ENCODE results near the gene GATB.

Gene GATB

DNA sequence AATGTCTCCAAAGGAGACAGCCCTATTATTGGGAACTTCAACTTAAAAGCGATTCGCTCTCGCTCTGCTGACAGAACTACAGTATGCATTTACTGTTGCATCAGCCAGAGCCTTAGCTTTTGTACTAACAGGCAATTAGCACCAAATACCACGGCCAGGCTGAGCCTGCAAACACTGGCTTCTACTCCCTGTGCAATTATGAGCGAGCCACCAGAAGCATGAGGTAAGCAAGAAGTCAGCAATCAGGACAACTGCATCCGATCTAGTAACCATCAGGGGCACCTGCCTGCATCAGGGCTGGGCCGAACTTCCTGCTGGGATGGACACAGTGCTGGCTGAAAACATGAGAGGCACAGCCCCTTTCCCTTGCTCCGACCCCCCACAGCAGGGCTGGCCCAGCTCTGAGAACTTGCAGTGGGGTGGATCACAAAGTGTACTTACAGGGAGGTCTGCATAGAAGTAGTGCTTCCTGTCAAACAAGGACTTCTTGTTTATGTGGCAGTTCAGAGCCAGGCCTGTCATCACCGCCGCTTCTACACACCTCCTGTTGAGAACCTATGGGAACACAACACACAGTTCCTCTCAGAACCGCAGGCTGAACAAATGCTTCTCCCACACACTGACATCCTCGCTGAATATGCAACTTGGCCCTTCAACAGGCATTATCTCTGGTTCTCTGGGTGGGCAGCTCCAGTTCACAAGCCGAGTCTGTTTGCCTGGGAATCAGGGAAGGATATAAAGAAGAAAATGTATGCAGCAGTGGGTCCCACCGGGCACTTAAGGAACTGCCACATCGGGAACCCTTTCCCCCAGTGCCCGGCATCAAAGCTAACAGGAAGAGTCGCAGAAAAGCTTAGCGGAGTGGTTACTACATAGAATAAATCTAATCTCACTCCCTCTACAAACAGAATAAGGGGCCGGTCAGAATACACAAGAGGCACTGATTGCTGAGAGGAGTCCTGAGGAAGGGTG is 41.5 kb downstream of the GATB start:
- Histone ChIP-seq H3K9me3 (ENCODE audit: control insufficient read depth, insufficient read depth, low read length) (no peaks in the 10 kb centered on the region), H3K4me3 (ENCODE audit: low read depth, low read length) (no peak overlapping the region), H3K4me1 (ENCODE audit: control insufficient read depth, insufficient read depth, low read length) (0 out of 2 replicates have a peak, but pooled peaks cover 5% of the 10 kb centered on the region), H3K27me3 (ENCODE audit: control insufficient read depth, insufficient read depth, low read length) (no peaks in the 10 kb centered on the region), H3K27ac (ENCODE audit: low read depth, low read length) (no peak overlapping the region), H3K9ac (ENCODE audit: low read depth, low read length) (no peak overlapping the region), H3K36me3 (ENCODE audit: control insufficient read depth, insufficient read depth, low read length) (peaks cover 6% of the 10 kb centered on the region; the same call in 1 of the 2 replicates)

DNA sequence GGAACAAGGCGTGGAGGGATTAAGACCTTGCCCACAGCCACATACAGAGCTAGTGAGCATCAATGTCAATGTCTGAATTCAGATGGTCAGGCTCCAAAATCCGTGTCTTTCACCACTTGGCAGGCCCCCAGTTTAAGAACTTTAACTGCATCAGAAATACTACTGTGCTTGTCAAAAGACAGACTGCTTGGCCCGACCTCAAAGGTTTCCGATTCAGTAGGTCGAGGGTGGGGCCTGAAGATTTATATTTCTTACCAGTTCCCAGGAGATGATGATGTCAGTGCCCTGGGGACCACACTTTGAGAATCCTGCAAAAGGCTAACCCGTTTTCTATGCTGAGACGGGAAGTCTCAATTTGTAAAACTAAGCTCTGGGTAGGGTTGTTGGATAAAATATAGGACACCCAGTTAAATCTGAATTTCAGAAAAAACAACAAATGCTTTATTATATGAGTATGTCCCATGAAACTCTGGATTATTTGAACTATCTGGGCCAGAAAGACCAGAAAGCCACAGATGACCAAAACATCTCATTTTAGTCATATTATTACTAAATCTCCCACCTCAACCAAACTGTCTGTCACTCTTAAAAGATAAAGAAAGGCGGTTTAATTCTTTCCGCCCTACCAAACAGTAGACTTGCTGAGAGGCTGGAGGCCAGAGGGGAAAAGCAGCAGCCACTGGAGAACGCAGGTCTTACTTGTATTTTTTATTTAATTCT is 42.7 kb downstream of the GATB start:
- Histone ChIP-seq H3K27ac (ENCODE audit: low read depth, low read length) (no peak overlapping the region), H3K4me3 (ENCODE audit: low read depth, low read length) (no peak overlapping the region), H3K9ac (ENCODE audit: low read depth, low read length) (no peak overlapping the region), H3K4me1 (ENCODE audit: control insufficient read depth, insufficient read depth, low read length) (0 out of 2 replicates have a peak, but pooled peaks cover 5% of the 10 kb centered on the region), H3K27me3 (ENCODE audit: control insufficient read depth, insufficient read depth, low read length) (no peaks in the 10 kb centered on the region), H3K9me3 (ENCODE audit: control insufficient read depth, insufficient read depth, low read length) (no peaks in the 10 kb centered on the region), H3K36me3 (ENCODE audit: control insufficient read depth, insufficient read depth, low read length) (peaks cover 6% of the 10 kb centered on the region; the same call in 1 of the 2 replicates)

DNA sequence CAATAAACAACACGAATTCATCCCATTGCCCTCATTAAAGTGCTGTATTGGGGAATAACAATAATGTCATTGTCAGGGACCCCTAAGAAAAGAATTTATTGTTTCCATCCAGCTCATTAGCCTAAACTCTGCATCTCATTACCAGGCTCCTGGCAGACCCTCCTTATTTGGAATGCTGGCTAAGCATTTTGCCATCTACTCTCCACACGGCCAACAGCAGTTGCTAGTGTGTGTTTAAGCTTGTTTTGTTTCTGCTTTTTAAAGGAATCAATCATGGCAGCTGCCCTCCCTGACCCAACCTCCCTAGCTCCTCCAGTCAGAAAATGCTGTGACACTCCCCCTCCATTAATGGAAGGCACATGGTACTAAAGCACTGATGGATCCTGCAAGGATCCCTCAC is 43.5 kb downstream of the GATB start:
- no peak overlapping the region for H3K27ac ChIP-seq (ENCODE audit: low read depth, low read length)
- no peak overlapping the region for H3K4me3 ChIP-seq (ENCODE audit: low read depth, low read length)
- no peaks in the 10 kb centered on the region for H3K27me3 ChIP-seq (ENCODE audit: control insufficient read depth, insufficient read depth, low read length)
- no peaks in the 10 kb centered on the region for H3K9me3 ChIP-seq (ENCODE audit: control insufficient read depth, insufficient read depth, low read length)
- peaks cover 6% of the 10 kb centered on the region; the same call in 1 of the 2 replicates for H3K36me3 ChIP-seq (ENCODE audit: control insufficient read depth, insufficient read depth, low read length)
- H3K4me1 ChIP-seq (ENCODE audit: control insufficient read depth, insufficient read depth, low read length), result 0 out of 2 replicates have a peak, but pooled peaks cover 5% of the 10 kb centered on the region
- H3K9ac ChIP-seq (ENCODE audit: low read depth, low read length), result no peak overlapping the region

DNA sequence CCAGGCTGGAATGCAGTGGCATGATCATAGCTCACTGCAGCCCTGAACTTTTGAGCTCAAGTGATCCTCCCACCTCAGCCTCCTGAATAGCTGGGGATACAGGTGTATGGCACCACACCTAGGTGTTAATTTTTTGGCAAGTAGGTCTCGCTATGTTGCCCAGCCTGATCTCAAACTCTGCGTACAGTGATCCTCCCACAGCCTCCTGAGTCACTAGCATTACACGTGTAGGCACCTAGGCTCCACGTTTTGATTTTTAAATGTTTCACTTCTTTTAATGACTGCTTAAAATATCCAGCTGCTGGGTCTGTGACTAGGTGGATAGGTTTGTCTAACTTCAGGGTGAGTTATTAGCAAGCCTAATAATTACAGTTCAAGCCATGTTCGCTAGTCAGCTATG is 44.5 kb downstream of the GATB start:
- H3K4me1 ChIP-seq (ENCODE audit: control insufficient read depth, insufficient read depth, low read length), result 0 out of 2 replicates have a peak, but pooled peaks cover 5% of the 10 kb centered on the region

DNA sequence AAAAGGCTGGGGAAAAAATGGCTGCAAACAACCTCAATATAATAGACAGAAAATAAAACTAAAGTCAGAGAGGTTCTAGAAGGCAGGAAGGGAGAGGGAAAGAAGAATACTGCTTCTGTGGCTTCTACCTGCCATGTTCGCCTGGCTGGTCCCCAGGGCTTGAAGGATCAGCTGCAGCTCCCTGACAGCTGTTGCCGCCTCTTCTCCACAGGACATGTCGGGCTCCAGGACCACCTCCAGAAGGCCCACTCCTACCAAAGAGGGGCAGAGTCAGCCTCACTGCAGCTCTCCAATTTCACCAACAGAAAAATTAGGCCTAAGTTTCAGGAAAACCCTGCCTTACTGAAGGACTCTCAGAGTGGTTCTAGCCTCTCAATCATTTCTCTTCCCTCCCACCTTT is 44.9 kb downstream of the GATB start:
- H3K9ac ChIP-seq (ENCODE audit: low read depth, low read length), result no peak overlapping the region
- H3K4me3 ChIP-seq (ENCODE audit: low read depth, low read length), result no peak overlapping the region
- H3K9me3 ChIP-seq (ENCODE audit: control insufficient read depth, insufficient read depth, low read length), result no peaks in the 10 kb centered on the region
- no peak overlapping the region for H3K27ac ChIP-seq (ENCODE audit: low read depth, low read length)
- H3K36me3 ChIP-seq (ENCODE audit: control insufficient read depth, insufficient read depth, low read length), result peaks cover 6% of the 10 kb centered on the region; the same call in 1 of the 2 replicates
- 0 out of 2 replicates have a peak, but pooled peaks cover 5% of the 10 kb centered on the region for H3K4me1 ChIP-seq (ENCODE audit: control insufficient read depth, insufficient read depth, low read length)
- H3K27me3 ChIP-seq (ENCODE audit: control insufficient read depth, insufficient read depth, low read length), result no peaks in the 10 kb centered on the region

More for the DNA sequence above, 44.5 kb downstream of the GATB start:
- peaks cover 6% of the 10 kb centered on the region; the same call in 1 of the 2 replicates for H3K36me3 ChIP-seq (ENCODE audit: control insufficient read depth, insufficient read depth, low read length)
- H3K4me3 ChIP-seq (ENCODE audit: low read depth, low read length), result no peak overlapping the region
- no peaks in the 10 kb centered on the region for H3K27me3 ChIP-seq (ENCODE audit: control insufficient read depth, insufficient read depth, low read length)
- no peak overlapping the region for H3K9ac ChIP-seq (ENCODE audit: low read depth, low read length)
- H3K27ac ChIP-seq (ENCODE audit: low read depth, low read length), result no peak overlapping the region
- H3K9me3 ChIP-seq (ENCODE audit: control insufficient read depth, insufficient read depth, low read length), result no peaks in the 10 kb centered on the region

DNA sequence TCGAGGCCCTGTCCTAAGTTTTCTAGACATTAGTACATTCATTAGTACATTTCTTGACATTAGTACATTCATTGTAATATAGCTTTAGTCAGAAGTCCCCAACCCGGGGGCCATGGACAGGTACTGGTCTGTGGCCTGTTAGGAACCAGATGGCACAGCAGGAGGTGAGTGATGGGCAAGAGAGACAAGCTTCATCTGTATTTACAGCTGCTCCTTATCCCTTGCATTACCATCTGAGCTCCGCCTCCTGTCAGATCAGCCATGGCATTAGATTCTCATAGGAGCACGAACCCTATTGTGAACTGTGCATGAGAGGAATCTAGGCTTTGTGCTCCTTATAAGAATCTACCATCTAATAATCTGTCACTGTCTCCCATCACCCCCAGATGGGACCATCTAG is 48.0 kb downstream of the GATB start:
- H3K9me3 ChIP-seq (ENCODE audit: control insufficient read depth, insufficient read depth, low read length), result no peaks in the 10 kb centered on the region
- no peak overlapping the region for H3K9ac ChIP-seq (ENCODE audit: low read depth, low read length)
- no peaks in the 10 kb centered on the region for H3K4me1 ChIP-seq (ENCODE audit: control insufficient read depth, insufficient read depth, low read length)
- H3K4me3 ChIP-seq (ENCODE audit: low read depth, low read length), result no peak overlapping the region
- no peaks in the 10 kb centered on the region for H3K27me3 ChIP-seq (ENCODE audit: control insufficient read depth, insufficient read depth, low read length)
- peaks cover 6% of the 10 kb centered on the region; the same call in 1 of the 2 replicates for H3K36me3 ChIP-seq (ENCODE audit: control insufficient read depth, insufficient read depth, low read length)
- no peak overlapping the region for H3K27ac ChIP-seq (ENCODE audit: low read depth, low read length)

DNA sequence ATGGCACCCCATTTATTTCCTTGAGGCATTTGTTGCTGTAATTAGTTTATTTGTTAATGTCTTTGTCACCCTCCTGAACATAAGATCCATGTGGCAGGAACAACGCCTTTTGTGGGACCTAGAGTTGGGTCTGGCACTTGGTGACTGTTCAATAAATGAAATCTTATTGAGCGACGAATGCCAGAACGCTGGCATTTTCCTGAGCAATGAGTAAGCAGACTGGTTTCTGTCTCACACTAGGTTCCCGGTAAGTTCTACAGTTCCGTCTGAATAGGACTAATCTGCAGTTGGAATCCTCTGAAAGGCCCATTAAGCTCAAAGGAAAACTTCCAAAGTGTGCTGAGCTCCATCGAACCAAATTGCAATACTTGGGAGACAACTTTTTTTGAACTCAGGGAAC is 49.2 kb downstream of the GATB start:
- H3K4me1 ChIP-seq (ENCODE audit: control insufficient read depth, insufficient read depth, low read length), result no peaks in the 10 kb centered on the region
- no peak overlapping the region for H3K4me3 ChIP-seq (ENCODE audit: low read depth, low read length)
- no peaks in the 10 kb centered on the region for H3K27me3 ChIP-seq (ENCODE audit: control insufficient read depth, insufficient read depth, low read length)
- H3K36me3 ChIP-seq (ENCODE audit: control insufficient read depth, insufficient read depth, low read length), result peaks cover 11% of the 10 kb centered on the region; the same call in 1 of the 2 replicates
- H3K9me3 ChIP-seq (ENCODE audit: control insufficient read depth, insufficient read depth, low read length), result no peaks in the 10 kb centered on the region
- H3K27ac ChIP-seq (ENCODE audit: low read depth, low read length), result no peak overlapping the region
- H3K9ac ChIP-seq (ENCODE audit: low read depth, low read length), result no peak overlapping the region

DNA sequence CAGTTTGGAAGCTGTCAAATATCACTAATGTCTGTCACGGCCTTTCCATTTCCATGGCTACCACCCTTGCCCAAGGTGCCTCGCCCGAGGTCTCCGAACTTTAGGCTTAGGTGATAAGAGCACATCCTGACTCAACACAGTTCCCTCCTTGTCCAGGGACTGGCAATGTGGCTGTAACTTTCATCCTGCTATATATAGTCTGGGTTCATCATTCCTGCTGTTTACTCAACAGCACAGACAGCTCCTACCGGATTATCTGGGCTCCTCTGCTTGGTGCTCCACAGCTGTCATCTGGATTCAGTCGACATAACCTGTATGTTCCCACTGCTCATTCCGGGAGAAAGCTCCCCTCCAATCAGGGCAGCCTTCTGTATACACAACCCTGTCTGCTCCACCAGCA is 51.2 kb downstream of the GATB start:
- Histone ChIP-seq H3K36me3 (ENCODE audit: control insufficient read depth, insufficient read depth, low read length) (peaks cover 5% of the 10 kb centered on the region; the same call in 1 of the 2 replicates), H3K9me3 (ENCODE audit: control insufficient read depth, insufficient read depth, low read length) (no peaks in the 10 kb centered on the region), H3K4me3 (ENCODE audit: low read depth, low read length) (no peak overlapping the region), H3K27ac (ENCODE audit: low read depth, low read length) (no peak overlapping the region), H3K27me3 (ENCODE audit: control insufficient read depth, insufficient read depth, low read length) (no peaks in the 10 kb centered on the region), H3K9ac (ENCODE audit: low read depth, low read length) (no peak overlapping the region), H3K4me1 (ENCODE audit: control insufficient read depth, insufficient read depth, low read length) (no peaks in the 10 kb centered on the region)

DNA sequence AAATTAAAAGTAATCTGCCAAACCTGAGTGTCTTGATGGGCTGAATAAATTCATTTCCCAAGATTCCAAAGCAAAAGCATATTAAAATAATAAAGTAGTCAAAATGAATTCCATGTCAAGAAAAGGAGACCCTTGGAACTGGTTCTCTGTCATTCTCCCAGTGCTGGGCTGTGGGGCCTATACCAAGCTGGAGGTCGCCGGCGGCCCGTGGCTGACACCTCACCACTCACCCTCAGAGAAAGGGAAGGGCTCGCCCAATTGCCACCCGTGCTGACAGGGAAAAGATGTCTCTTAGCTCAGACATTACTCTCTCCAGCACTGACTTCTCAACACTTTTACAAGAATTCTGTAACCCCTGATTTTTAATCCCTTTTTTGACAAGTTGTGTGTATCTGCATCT is 51.7 kb downstream of the GATB start:
- Histone ChIP-seq H3K9me3 (ENCODE audit: control insufficient read depth, insufficient read depth, low read length) (no peaks in the 10 kb centered on the region), H3K9ac (ENCODE audit: low read depth, low read length) (no peak overlapping the region), H3K27me3 (ENCODE audit: control insufficient read depth, insufficient read depth, low read length) (no peaks in the 10 kb centered on the region), H3K27ac (ENCODE audit: low read depth, low read length) (no peak overlapping the region), H3K4me3 (ENCODE audit: low read depth, low read length) (no peak overlapping the region), H3K4me1 (ENCODE audit: control insufficient read depth, insufficient read depth, low read length) (no peaks in the 10 kb centered on the region), H3K36me3 (ENCODE audit: control insufficient read depth, insufficient read depth, low read length) (peaks cover 5% of the 10 kb centered on the region; the same call in 1 of the 2 replicates)

DNA sequence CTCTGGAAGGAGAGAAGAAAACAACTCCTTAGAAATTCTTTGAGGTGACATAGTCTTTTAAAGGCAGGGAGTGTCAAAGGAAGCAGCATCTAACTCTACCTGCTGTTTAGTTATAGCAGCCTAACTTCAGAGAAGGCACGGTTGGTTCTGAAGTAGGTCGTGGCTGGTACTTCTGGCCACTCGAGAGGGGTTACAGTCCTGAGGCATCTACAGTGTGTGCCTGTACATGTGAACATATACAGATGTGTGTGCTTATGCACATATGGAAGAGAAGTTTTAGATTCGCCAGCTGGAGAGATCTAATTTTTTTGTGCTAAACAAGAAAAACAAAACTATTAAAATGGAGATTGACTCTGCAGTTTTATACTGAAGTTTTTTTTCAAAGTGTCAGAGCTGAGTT is 52.7 kb downstream of the GATB start:
- H3K4me3 ChIP-seq (ENCODE audit: low read depth, low read length), result no peak overlapping the region
- H3K27ac ChIP-seq (ENCODE audit: low read depth, low read length), result no peak overlapping the region
- no peaks in the 10 kb centered on the region for H3K9me3 ChIP-seq (ENCODE audit: control insufficient read depth, insufficient read depth, low read length)
- H3K36me3 ChIP-seq (ENCODE audit: control insufficient read depth, insufficient read depth, low read length), result peaks cover 6% of the 10 kb centered on the region; the same call in 1 of the 2 replicates
- H3K9ac ChIP-seq (ENCODE audit: low read depth, low read length), result no peak overlapping the region
- H3K27me3 ChIP-seq (ENCODE audit: control insufficient read depth, insufficient read depth, low read length), result no peaks in the 10 kb centered on the region
- H3K4me1 ChIP-seq (ENCODE audit: control insufficient read depth, insufficient read depth, low read length), result no peaks in the 10 kb centered on the region

All from HUES48 (cell line).